IMR-90 (cell line): ENCODE data around the gene WDR27.

Source experiments
- CEBPB ChIP-seq: IDR thresholded peaks from 2 replicates; pipeline ENCODE4 v1.6.1; 2012; ENCODE audit warnings: low read depth, low read length, improper control_type of control experiment
- TF ChIP-seq, protein P1 (sequence below): conservative IDR thresholded peaks from 2 replicates; pipeline ENCODE4 v1.5.1; 2012; ENCODE audit warnings: mild to moderate bottlenecking, low read depth, low read length, improper control_type of control experiment

DNA sequence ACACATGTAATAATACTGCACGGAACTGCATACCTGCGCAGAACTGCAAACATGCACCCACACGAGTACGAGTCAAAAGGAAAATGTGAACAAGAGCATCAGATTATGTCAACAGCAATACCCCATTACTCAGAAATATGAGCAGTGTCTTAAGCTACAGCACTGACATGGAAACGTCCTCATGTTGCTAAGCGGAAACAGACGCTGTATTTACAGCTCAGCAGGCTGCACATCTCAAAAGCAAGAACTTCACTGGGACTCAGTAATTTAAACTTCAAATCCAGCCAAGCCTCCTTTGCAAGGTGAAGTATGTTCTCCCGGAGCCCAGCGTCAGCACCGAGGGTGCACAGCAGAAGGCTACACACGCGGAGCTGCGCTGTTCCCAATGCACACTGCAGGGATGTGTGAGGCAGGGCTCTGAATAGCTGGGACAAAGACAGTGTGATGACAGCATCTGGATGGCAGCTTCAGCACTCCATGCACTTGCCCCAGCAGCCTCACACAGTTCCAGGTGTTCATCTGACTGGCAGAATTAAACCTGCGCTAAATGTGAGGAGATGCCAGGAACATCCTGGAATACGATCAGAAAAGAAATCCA lies 202.8 kb downstream of the WDR27 start:
- TF ChIP-seq CEBPB = no peak
- TF ChIP-seq, protein P1, sequence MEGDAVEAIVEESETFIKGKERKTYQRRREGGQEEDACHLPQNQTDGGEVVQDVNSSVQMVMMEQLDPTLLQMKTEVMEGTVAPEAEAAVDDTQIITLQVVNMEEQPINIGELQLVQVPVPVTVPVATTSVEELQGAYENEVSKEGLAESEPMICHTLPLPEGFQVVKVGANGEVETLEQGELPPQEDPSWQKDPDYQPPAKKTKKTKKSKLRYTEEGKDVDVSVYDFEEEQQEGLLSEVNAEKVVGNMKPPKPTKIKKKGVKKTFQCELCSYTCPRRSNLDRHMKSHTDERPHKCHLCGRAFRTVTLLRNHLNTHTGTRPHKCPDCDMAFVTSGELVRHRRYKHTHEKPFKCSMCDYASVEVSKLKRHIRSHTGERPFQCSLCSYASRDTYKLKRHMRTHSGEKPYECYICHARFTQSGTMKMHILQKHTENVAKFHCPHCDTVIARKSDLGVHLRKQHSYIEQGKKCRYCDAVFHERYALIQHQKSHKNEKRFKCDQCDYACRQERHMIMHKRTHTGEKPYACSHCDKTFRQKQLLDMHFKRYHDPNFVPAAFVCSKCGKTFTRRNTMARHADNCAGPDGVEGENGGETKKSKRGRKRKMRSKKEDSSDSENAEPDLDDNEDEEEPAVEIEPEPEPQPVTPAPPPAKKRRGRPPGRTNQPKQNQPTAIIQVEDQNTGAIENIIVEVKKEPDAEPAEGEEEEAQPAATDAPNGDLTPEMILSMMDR = no peak
